H9 (cell line): ENCODE measurements around the gene PARD6G. TPM values are rescaled to one million over a fixed set of nuclear protein-coding genes. Genes with fewer than 3 reads are reported as not detected.
A peak's percentile ranks its signal among the peaks of the same experiment; 100 is the strongest.

ENCODE experiments used
- DNase-seq: peaks from one replicate; pipeline ENCODE4 v3.0.0-alpha.2; 2017
- H2AFZ ChIP-seq: one replicate; pipeline ENCODE4 v1.6.1; 2013; ENCODE audit warnings: mild to moderate bottlenecking, low read length, control low read depth, moderate library complexity
- H2AK5ac ChIP-seq: 2 replicates; pipeline ENCODE4 v1.6.1; 2013; ENCODE audit warnings: low read length, control low read depth, mixed read lengths; ENCODE audit not compliant: insufficient read length
- H2BK120ac ChIP-seq: one replicate; pipeline ENCODE4 v1.6.1; 2013; ENCODE audit warnings: low read depth, mild to moderate bottlenecking, low read length, control low read depth, inconsistent platforms; ENCODE audit not compliant: poor library complexity, severe bottlenecking
- H2BK12ac ChIP-seq: 2 replicates; pipeline ENCODE4 v1.6.1; 2013; ENCODE audit warnings: low read length, control low read depth, mixed read lengths, low read depth; ENCODE audit not compliant: insufficient read length
- H2BK15ac ChIP-seq: 2 replicates; pipeline ENCODE4 v1.6.1; 2013; ENCODE audit warnings: low read depth, low read length, control low read depth
- H2BK20ac ChIP-seq: one replicate; pipeline ENCODE4 v1.6.1; 2013; ENCODE audit warnings: low read depth, mild to moderate bottlenecking, low read length, control low read depth, inconsistent platforms; ENCODE audit not compliant: poor library complexity, severe bottlenecking
- H2BK5ac ChIP-seq: 2 replicates; pipeline ENCODE4 v1.6.1; 2013; ENCODE audit warnings: low read length, control low read depth, mixed read lengths; ENCODE audit not compliant: insufficient read length
- H3K14ac ChIP-seq: 2 replicates; pipeline ENCODE4 v1.6.1; 2013; ENCODE audit warnings: low read length, control low read depth; ENCODE audit not compliant: insufficient read depth
- H3K18ac ChIP-seq: 2 replicates; pipeline ENCODE4 v1.6.1; 2013; ENCODE audit warnings: low read depth, mild to moderate bottlenecking, mixed read lengths, low read length, control low read depth; ENCODE audit not compliant: insufficient read length
- H3K23ac ChIP-seq: 2 replicates; pipeline ENCODE4 v1.6.1; 2013; ENCODE audit warnings: low read length, control low read depth, mixed read lengths, low read depth; ENCODE audit not compliant: insufficient read length
- H3K23me2 ChIP-seq: 2 replicates; pipeline ENCODE4 v1.6.1; 2013; ENCODE audit warnings: low read depth, mild to moderate bottlenecking, mixed read lengths, low read length, control low read depth; ENCODE audit not compliant: insufficient read length, poor library complexity, severe bottlenecking
- H3K27ac ChIP-seq: 2 replicates; pipeline ENCODE4 v1.5.1; 2013; ENCODE audit warnings: low read length, control low read depth, mixed read lengths, low read depth; ENCODE audit not compliant: insufficient read length
- H3K27me3 ChIP-seq: 2 replicates; pipeline ENCODE4 v1.6.1; 2013; ENCODE audit warnings: low read length, control low read depth, inconsistent platforms; ENCODE audit not compliant: insufficient read depth
- H3K4ac ChIP-seq: 2 replicates; pipeline ENCODE4 v1.6.1; 2013; ENCODE audit warnings: low read depth, mild to moderate bottlenecking, control low read depth, inconsistent platforms, low read length, moderate library complexity
- H3K4me1 ChIP-seq: 2 replicates; pipeline ENCODE4 v1.6.1; 2013; ENCODE audit warnings: low read length, control low read depth, inconsistent platforms; ENCODE audit not compliant: insufficient read depth
- H3K4me2 ChIP-seq: 2 replicates; pipeline ENCODE4 v1.6.1; 2013; ENCODE audit warnings: low read length, control low read depth, mixed read lengths; ENCODE audit not compliant: insufficient read length, insufficient read depth
- H3K56ac ChIP-seq: 2 replicates; pipeline ENCODE4 v1.6.1; 2013; ENCODE audit warnings: low read depth, mild to moderate bottlenecking, mixed read lengths, low read length, control low read depth; ENCODE audit not compliant: insufficient read length
- H3K79me1 ChIP-seq: 2 replicates; pipeline ENCODE4 v1.6.1; 2013; ENCODE audit warnings: low read depth, mild to moderate bottlenecking, moderate library complexity, low read length, control low read depth, inconsistent platforms; ENCODE audit not compliant: insufficient read depth, poor library complexity, severe bottlenecking
- H3K79me2 ChIP-seq: 2 replicates; pipeline ENCODE4 v1.6.1; 2013; ENCODE audit warnings: low read length, control low read depth, inconsistent platforms; ENCODE audit not compliant: insufficient read depth
- H3K9ac ChIP-seq: 2 replicates; pipeline ENCODE4 v1.6.1; 2013; ENCODE audit warnings: low read length, control low read depth, mixed read lengths; ENCODE audit not compliant: insufficient read length; ENCODE audit errors: extremely low read depth
- H3K9me3 ChIP-seq: one replicate; pipeline ENCODE4 v1.6.1; 2013; ENCODE audit warnings: low read depth, low read length, inconsistent platforms; ENCODE audit not compliant: control insufficient read depth
- H3T11ph ChIP-seq: one replicate; pipeline ENCODE4 v1.6.1; 2013; ENCODE audit warnings: mild to moderate bottlenecking, low read length, control low read depth, inconsistent platforms
- H4K20me1 ChIP-seq: one replicate; pipeline ENCODE4 v1.6.1; 2013; ENCODE audit not compliant: control insufficient read depth, insufficient read length, insufficient read depth
- H4K5ac ChIP-seq: 2 replicates; pipeline ENCODE4 v1.6.1; 2013; ENCODE audit warnings: low read depth, mild to moderate bottlenecking, mixed read lengths, low read length, control low read depth; ENCODE audit not compliant: insufficient read length
- H4K8ac ChIP-seq: replicated peaks from 2 replicates; pipeline ENCODE4 v1.6.1; 2013; ENCODE audit warnings: low read length, control low read depth, mixed read lengths, low read depth; ENCODE audit not compliant: insufficient read length
- H4K91ac ChIP-seq: 2 replicates; pipeline ENCODE4 v1.6.1; 2013; ENCODE audit warnings: low read depth, mild to moderate bottlenecking, moderate library complexity, mixed read lengths, low read length, control low read depth; ENCODE audit not compliant: insufficient read length
- H3K27ac Mint-ChIP-seq, 3 experiments: 2 replicates in 2 of 3; 3 replicates in 1 of 3; pipeline ENCODE4 v1.8.0; 2020 to 2021; ENCODE audit warnings: mixed read lengths in 3 of 3, mild to moderate bottlenecking in 1 of 3, moderate library complexity in 1 of 3
- H3K27me3 Mint-ChIP-seq: 2 replicates; pipeline ENCODE4 v1.8.0; 2021; ENCODE audit warnings: low read depth, mild to moderate bottlenecking, moderate library complexity, mixed read lengths
- H3K36me3 Mint-ChIP-seq, 3 experiments: 2 replicates in 2 of 3; 3 replicates in 1 of 3; pipeline ENCODE4 v1.8.0; 2020 to 2021; ENCODE audit warnings: low read depth in 3 of 3, mixed read lengths in 3 of 3; ENCODE audit not compliant: insufficient read depth in 1 of 3
- H3K4me1 Mint-ChIP-seq, 2 experiments: 2 replicates each; pipeline ENCODE4 v1.8.0; 2020; ENCODE audit warnings: mixed read lengths in 2 of 2
- H3K4me3 Mint-ChIP-seq, 2 experiments: 2 replicates in 1 of 2; 3 replicates in 1 of 2; pipeline ENCODE4 v1.8.0; 2020 to 2021; ENCODE audit warnings: mild to moderate bottlenecking in 2 of 2, mixed read lengths in 2 of 2, moderate library complexity in 1 of 2
- H3K9me3 Mint-ChIP-seq, 2 experiments: 2 replicates in 1 of 2; 3 replicates in 1 of 2; pipeline ENCODE4 v1.8.0; 2020; ENCODE audit warnings: mild to moderate bottlenecking in 2 of 2, mixed read lengths in 2 of 2, moderate library complexity in 1 of 2
- CTCF ChIP-seq: fragments of 200-600 bp; sonication (generic); conservative IDR thresholded peaks from 3 replicates; pipeline ENCODE4 v1.8.0; 2021; ENCODE audit warnings: antibody characterized with exemption, mild to moderate bottlenecking
- WGBS: extraction: QIAGEN DNeasy Blood & Tissue Kit; methylation state at CpG from one replicate; pipeline ENCODE4 v1.1.7; 2013; ENCODE audit warnings: missing lambda C conversion rate, low lambda C conversion rate, mixed read lengths; ENCODE audit not compliant: insufficient read length; ENCODE audit errors: extremely low coverage; 5-methylcytosine and 5-hydroxymethylcytosine counted together
- total RNA-seq: library from RNA; stranded (reverse); gene quantifications from 2 replicates; pipeline ENCODE4 v1.2.1, GENCODE V29; 2021

PARD6G gene
- total RNA-seq, 1 experiment from 2014 or later: 11.2 TPM

- H3K56ac ChIP-seq: no peak overlapping the region
- no peaks in the 10 kb centered on the region for H3K9me3 ChIP-seq
- no peak overlapping the region for H2AK5ac ChIP-seq
- peaks cover 6 to 10% of the 10 kb centered on the region in 2 experiments for H3K4me1 Mint-ChIP-seq
- H3K36me3 Mint-ChIP-seq: no peaks in the 10 kb centered on the region; a peak in 1 of 7 replicates
- no peak overlapping the region for H4K8ac ChIP-seq
- DNase-seq: no peak
- H3K4me3 Mint-ChIP-seq: no peak overlapping the region
- no peak for TF ChIP-seq CTCF
- H3K23me2 ChIP-seq: no peaks in the 10 kb centered on the region
- no peak overlapping the region for H2BK5ac ChIP-seq
- no peak overlapping the region for H3K4me2 ChIP-seq
- no peak overlapping the region for H4K5ac ChIP-seq
- no peaks in the 10 kb centered on the region for H3K27me3 ChIP-seq
- no peak overlapping the region for H2BK15ac ChIP-seq
- no peak overlapping the region for H3T11ph ChIP-seq
- H3K27ac Mint-ChIP-seq: peak overlapping the region in 1 of 3 experiments; percentile 40; a peak in 1 of 7 replicates
- no peak overlapping the region for H3K23ac ChIP-seq
- WGBS: no CpG with 5 or more reads among the region's 7 CpGs
- no peak overlapping the region for H3K27ac ChIP-seq
- no peak overlapping the region for H4K91ac ChIP-seq
- H3K79me1 ChIP-seq: no peaks in the 10 kb centered on the region
- H3K27me3 Mint-ChIP-seq: peaks cover 5% of the 10 kb centered on the region
- H3K18ac ChIP-seq: no peak overlapping the region
- peaks cover 0 to 8% of the 10 kb centered on the region in 2 experiments; a peak in 3 of 5 replicates for H3K9me3 Mint-ChIP-seq
- H2AFZ ChIP-seq: no peak overlapping the region
- H2BK20ac ChIP-seq: no peak overlapping the region
- no peak overlapping the region for H3K4ac ChIP-seq
- H2BK120ac ChIP-seq: no peak overlapping the region
- no peak overlapping the region for H3K14ac ChIP-seq
- H3K9ac ChIP-seq: no peak overlapping the region
- no peaks in the 10 kb centered on the region for H4K20me1 ChIP-seq
- no peaks in the 10 kb centered on the region for H3K4me1 ChIP-seq
- no peak overlapping the region for H2BK12ac ChIP-seq
- no peaks in the 10 kb centered on the region for H3K79me2 ChIP-seq
Measured at GRCh38 chr18:80233201-80233835, 14.0 kb downstream of the PARD6G start.
